HG03432 (cell line): Measurements from ENCODE around the gene CLEC4C.

Experiments
- ATAC-seq: cut with Tn5 transposase; IDR thresholded peaks from one replicate; pipeline ENCODE4 v1.9.1; 2021; ENCODE audit warnings: mild to moderate bottlenecking, moderate library complexity; ENCODE audit not compliant: unreplicated experiment

CLEC4C gene

GRCh38 chr12:7729746-7730145 is 17.4 kb downstream of the CLEC4C start:
- no peak for ATAC-seq

GRCh38 chr12:7723926-7724325 is 23.2 kb downstream of the CLEC4C start:
- no peak for ATAC-seq

GRCh38 chr12:7719946-7720730 is 27.0 kb downstream of the CLEC4C start:
- ATAC-seq = no peak

- no peak for ATAC-seq
These were observed 30.8 kb downstream of the CLEC4C start for GRCh38 chr12:7716381-7716780.

GRCh38 chr12:7712841-7713442 is 34.2 kb downstream of the CLEC4C start:
- no peak for ATAC-seq

GRCh38 chr12:7711133-7711532 is 36.0 kb downstream of the CLEC4C start, which contains the start of gene DPPA3:
Gene DPPA3 (plus strand): TSS chr12:7711433. CDS start chr12:7711571, 138 bp downstream.
- no peak for ATAC-seq

- ATAC-seq = no peak
These were observed 37.1 kb downstream of the CLEC4C start for GRCh38 chr12:7709969-7710675.

- no peak for ATAC-seq
These were observed 41.3 kb downstream of the CLEC4C start for GRCh38 chr12:7705846-7706245.

GRCh38 chr12:7695566-7696197 is 51.5 kb downstream of the CLEC4C start, which contains the start of gene GDF3:
Gene GDF3 (minus strand): TSS chr12:7695775. CDS start chr12:7695728, 47 bp downstream.
- no peak for ATAC-seq

GRCh38 chr12:7695237-7695560 is 52.0 kb downstream of the CLEC4C start:
- ATAC-seq = no peak

- no peak for ATAC-seq
These were observed 52.5 kb downstream of the CLEC4C start for GRCh38 chr12:7694556-7695236.

- no peak for ATAC-seq
These were observed 53.4 kb downstream of the CLEC4C start for GRCh38 chr12:7693793-7694192.

- ATAC-seq = no peak
These were observed 65.6 kb downstream of the CLEC4C start for GRCh38 chr12:7681535-7681934.
